Hepatocyte (in vitro differentiated cells): ENCODE measurements around the gene RNF222. TPM values are rescaled to one million over a fixed set of nuclear protein-coding genes. Genes with fewer than 3 reads are reported as not detected.

Experiments used
- DNase-seq: peaks from one replicate; pipeline ENCODE4 v3.0.0-alpha.2; 2016; ENCODE audit warnings: low spot score
- H2AFZ ChIP-seq: fragments of 200-600 bp; sonication (generic); 2 replicates; pipeline ENCODE4 v1.6.0; 2016; ENCODE audit warnings: antibody characterized with exemption, mild to moderate bottlenecking
- H3K27ac ChIP-seq: fragments of 200-600 bp; sonication (generic); 2 replicates; pipeline ENCODE4 v1.5.1; 2016; ENCODE audit warnings: mild to moderate bottlenecking
- H3K27me3 ChIP-seq: fragments of 200-600 bp; sonication (generic); 2 replicates; pipeline ENCODE4 v1.6.1; 2016
- H3K36me3 ChIP-seq: fragments of 200-600 bp; sonication (generic); replicated peaks from 2 replicates; pipeline ENCODE4 v1.5.1; 2016; ENCODE audit warnings: low read depth; ENCODE audit not compliant: insufficient read depth
- H3K4me1 ChIP-seq: fragments of 200-600 bp; sonication (generic); 2 replicates; pipeline ENCODE4 v1.5.1; 2016; ENCODE audit warnings: mild to moderate bottlenecking, moderate library complexity; ENCODE audit not compliant: insufficient read depth
- H3K4me2 ChIP-seq: fragments of 200-600 bp; sonication (generic); 2 replicates; pipeline ENCODE4 v1.6.0; 2016
- H3K4me3 ChIP-seq: fragments of 200-600 bp; sonication (generic); 2 replicates; pipeline ENCODE4 v1.5.1; 2016; ENCODE audit warnings: mild to moderate bottlenecking
- H3K79me2 ChIP-seq: fragments of 200-600 bp; sonication (generic); 2 replicates; pipeline ENCODE4 v1.6.0; 2017; ENCODE audit warnings: mild to moderate bottlenecking
- H3K9me2 ChIP-seq: fragments of 200-600 bp; sonication (generic); replicated peaks from 2 replicates; pipeline ENCODE4 v1.6.0; 2017; ENCODE audit warnings: mild to moderate bottlenecking; ENCODE audit not compliant: insufficient read depth
- H3K9me3 ChIP-seq: fragments of 200-600 bp; sonication (generic); 2 replicates; pipeline ENCODE4 v1.5.1; 2016; ENCODE audit warnings: low read depth, mild to moderate bottlenecking
- H4K20me1 ChIP-seq: fragments of 200-600 bp; sonication (generic); 2 replicates; pipeline ENCODE4 v1.6.0; 2016; ENCODE audit warnings: mild to moderate bottlenecking; ENCODE audit not compliant: insufficient read depth, poor library complexity, severe bottlenecking
- CTCF ChIP-seq: fragments of 200-600 bp; sonication (generic); IDR thresholded peaks from 2 replicates; pipeline ENCODE4 v1.5.1; 2016; ENCODE audit warnings: antibody characterized with exemption, mild to moderate bottlenecking; ENCODE audit not compliant: poor library complexity
- EZH2 ChIP-seq: fragments of 200-600 bp; sonication (generic); IDR thresholded peaks from 2 replicates; pipeline ENCODE4 v1.6.1; 2016; ENCODE audit warnings: antibody characterized with exemption, mild to moderate bottlenecking, borderline replicate concordance
- EZH2phosphoT487 ChIP-seq: fragments of 200-600 bp; sonication (generic); IDR thresholded peaks from one replicate; pipeline ENCODE4 v1.6.1; 2018; ENCODE audit warnings: antibody characterized with exemption, mild to moderate bottlenecking, low read depth, moderate library complexity; ENCODE audit not compliant: unreplicated experiment, severe bottlenecking
- WGBS: methylation state at CpG from one replicate; pipeline ENCODE4 v1.1.6; 2016; ENCODE audit warnings: low lambda C conversion rate; ENCODE audit errors: missing lambda C conversion rate; 5-methylcytosine and 5-hydroxymethylcytosine counted together
- polyA plus RNA-seq: library from polyadenylated mRNA; unstranded; fragments of >200 nt; fragmentation: Nextera tagmentation; extraction: Ambion mirVana; gene quantifications from 2 replicates; pipeline ENCODE4 v1.2.1, GENCODE V29; 2016
- total RNA-seq: library from RNA; depleted of rRNA; stranded (reverse); fragments of >200 nt; gene quantifications from 2 replicates; pipeline ENCODE4 v1.2.3, GENCODE V29; 2014

Gene RNF222
- total and polyA plus RNA-seq, 2 experiments from 2014 or later = not detected

- DNase-seq = no peak
- H4K20me1 ChIP-seq = no peaks in the 10 kb centered on the region
- H3K9me3 ChIP-seq = no peaks in the 10 kb centered on the region
- H3K4me3 ChIP-seq = no peak overlapping the region
- no peak for TF ChIP-seq EZH2phosphoT487
- TF ChIP-seq CTCF = no peak
- no peak for TF ChIP-seq EZH2
- no peaks in the 10 kb centered on the region for H3K36me3 ChIP-seq
- H3K4me1 ChIP-seq = no peaks in the 10 kb centered on the region
- no peaks in the 10 kb centered on the region for H3K9me2 ChIP-seq
- H2AFZ ChIP-seq = no peak overlapping the region
- no peaks in the 10 kb centered on the region for H3K27me3 ChIP-seq
- H3K27ac ChIP-seq = no peak overlapping the region
- no peak overlapping the region for H3K4me2 ChIP-seq
- H3K79me2 ChIP-seq = no peaks in the 10 kb centered on the region
- 97% methylated on average over 3 of the region's 3 CpGs for WGBS
These were observed 29.2 kb upstream of the RNF222 start for GRCh38 chr17:8426802-8427201.

GRCh38 chr17:8426094-8426720 is 28.6 kb upstream of the RNF222 start:
- no peaks in the 10 kb centered on the region for H3K4me1 ChIP-seq
- DNase-seq = no peak
- no peaks in the 10 kb centered on the region for H3K9me2 ChIP-seq
- no peak for TF ChIP-seq EZH2
- no peak for TF ChIP-seq CTCF
- no peak for TF ChIP-seq EZH2phosphoT487
- no peaks in the 10 kb centered on the region for H3K27me3 ChIP-seq
- no peak overlapping the region for H2AFZ ChIP-seq
- H3K4me2 ChIP-seq = no peak overlapping the region
- H3K4me3 ChIP-seq = no peak overlapping the region
- no peaks in the 10 kb centered on the region for H3K79me2 ChIP-seq
- H3K36me3 ChIP-seq = no peaks in the 10 kb centered on the region
- 95% methylated on average over 6 of the region's 6 CpGs for WGBS
- no peaks in the 10 kb centered on the region for H3K9me3 ChIP-seq
- no peaks in the 10 kb centered on the region for H4K20me1 ChIP-seq
- H3K27ac ChIP-seq = no peak overlapping the region

GRCh38 chr17:8421571-8421970 is 23.9 kb upstream of the RNF222 start:
- H3K27me3 ChIP-seq = peaks cover 4% of the 10 kb centered on the region
- DNase-seq = no peak
- no peaks in the 10 kb centered on the region for H3K9me2 ChIP-seq
- no peak overlapping the region for H3K4me3 ChIP-seq
- H3K79me2 ChIP-seq = no peaks in the 10 kb centered on the region
- no peaks in the 10 kb centered on the region for H3K9me3 ChIP-seq
- 63% methylated on average over 3 of the region's 3 CpGs for WGBS
- H3K36me3 ChIP-seq = no peaks in the 10 kb centered on the region
- H3K4me2 ChIP-seq = no peak overlapping the region
- no peaks in the 10 kb centered on the region for H4K20me1 ChIP-seq
- H3K4me1 ChIP-seq = peaks cover 9% of the 10 kb centered on the region
- no peak overlapping the region for H3K27ac ChIP-seq
- H2AFZ ChIP-seq = no peak overlapping the region
- TF ChIP-seq EZH2 (no peak), CTCF (no peak), EZH2phosphoT487 (no peak)
